CD14-positive monocyte (primary cell): ENCODE measurements around the gene TPRG1L. TPM values are rescaled to one million over a fixed set of nuclear protein-coding genes. Genes with fewer than 3 reads are reported as not detected.

ENCODE experiments used
- DNase-seq, 3 donors: peaks; one replicate each; pipeline ENCODE4 v3.0.0-alpha.2; 2011 to 2022
- H2AFZ ChIP-seq: 2 replicates; pipeline ENCODE4 v1.6.0; 2012; ENCODE audit warnings: mild to moderate bottlenecking, low read depth, low read length, inconsistent platforms; ENCODE audit not compliant: insufficient read depth, poor library complexity, severe bottlenecking
- H3K27ac ChIP-seq, 2 donors: 1 replicate in 1 of 2; 2 replicates in 1 of 2; pipeline ENCODE4 v1.5.1; 2012 to 2013; ENCODE audit warnings: low read length in 2 of 2, control low read depth in 1 of 2, inconsistent platforms in 1 of 2, low read depth in 1 of 2, mild to moderate bottlenecking in 1 of 2
- H3K27me3 ChIP-seq, 2 donors: one replicate each; pipeline versions ENCODE4 v1.6.0 to v1.6.1; 2011 to 2013; ENCODE audit warnings: low read length in 2 of 2; ENCODE audit not compliant: control insufficient read depth in 2 of 2, insufficient read depth in 2 of 2
- H3K36me3 ChIP-seq, 2 donors: replicated peaks in 1 of 2; 1 replicate in 1 of 2; 2 replicates in 1 of 2; pipeline versions ENCODE4 v1.5.1 to v1.6.1; 2012 to 2013; ENCODE audit warnings: low read length in 2 of 2, control low read depth in 1 of 2, inconsistent platforms in 1 of 2, mild to moderate bottlenecking in 1 of 2; ENCODE audit not compliant: insufficient read depth in 2 of 2, control insufficient read depth in 1 of 2
- H3K4me1 ChIP-seq, 2 donors: 1 replicate in 1 of 2; 2 replicates in 1 of 2; pipeline versions ENCODE4 v1.5.1 to v1.6.1; 2012 to 2013; ENCODE audit warnings: low read length in 2 of 2, control low read depth in 1 of 2, inconsistent platforms in 1 of 2, mild to moderate bottlenecking in 1 of 2, moderate library complexity in 1 of 2; ENCODE audit not compliant: insufficient read depth in 2 of 2, control insufficient read depth in 1 of 2
- H3K4me2 ChIP-seq: replicated peaks from 2 replicates; pipeline ENCODE3; 2012; ENCODE audit warnings: low read length, moderate library complexity, mild to moderate bottlenecking; ENCODE audit not compliant: poor library complexity, severe bottlenecking; ENCODE audit errors: extremely low read depth
- H3K4me3 ChIP-seq, 3 experiments: fragments of 200-600 bp in 1 of 3; sonication (generic) in 1 of 3; replicated peaks in 1 of 3; 1 replicate in 2 of 3; 2 replicates in 1 of 3; pipeline ENCODE4 v1.5.1; 2011 to 2013; ENCODE audit warnings: low read length in 3 of 3, mild to moderate bottlenecking in 3 of 3, control low read depth in 2 of 3, low read depth in 2 of 3, inconsistent platforms in 1 of 3, moderate library complexity in 1 of 3
- H3K79me2 ChIP-seq: 2 replicates; pipeline ENCODE4 v1.6.0; 2012; ENCODE audit warnings: mild to moderate bottlenecking, control low read depth, inconsistent platforms, low read length, moderate library complexity; ENCODE audit not compliant: insufficient read depth
- H3K9ac ChIP-seq: 2 replicates; pipeline ENCODE4 v1.6.0; 2017; ENCODE audit warnings: low read length, mild to moderate bottlenecking; ENCODE audit not compliant: insufficient read depth, poor library complexity, severe bottlenecking
- H3K9me3 ChIP-seq, 2 donors: replicated peaks in 1 of 2; 1 replicate in 1 of 2; 2 replicates in 1 of 2; pipeline versions ENCODE4 v1.5.1 to v1.6.1; 2012 to 2013; ENCODE audit warnings: low read length in 2 of 2, control low read depth in 1 of 2; ENCODE audit not compliant: control insufficient read depth in 1 of 2, insufficient read depth in 1 of 2
- H4K20me1 ChIP-seq: 2 replicates; pipeline ENCODE4 v1.6.0; 2012; ENCODE audit warnings: mild to moderate bottlenecking, low read length, control low read depth, moderate library complexity; ENCODE audit not compliant: insufficient read depth
- H3K27ac Mint-ChIP-seq, 7 donors: one replicate each; pipeline ENCODE4 v1.8.0; 2020; ENCODE audit warnings: mild to moderate bottlenecking in 7 of 7, mixed read lengths in 7 of 7, moderate library complexity in 6 of 7, inconsistent platforms in 2 of 7
- H3K27me3 Mint-ChIP-seq, 3 donors: one replicate each; pipeline ENCODE4 v1.8.0; 2021 to 2022; ENCODE audit warnings: low read depth in 3 of 3, mild to moderate bottlenecking in 3 of 3, mixed read lengths in 3 of 3, moderate library complexity in 3 of 3, inconsistent platforms in 1 of 3
- H3K36me3 Mint-ChIP-seq, 2 donors: one replicate each; pipeline ENCODE4 v1.8.0; 2020; ENCODE audit warnings: mixed read lengths in 2 of 2, inconsistent platforms in 1 of 2, mild to moderate bottlenecking in 1 of 2
- H3K4me1 Mint-ChIP-seq: one replicate; pipeline ENCODE4 v1.8.0; 2020; ENCODE audit warnings: mild to moderate bottlenecking, mixed read lengths
- H3K4me3 Mint-ChIP-seq, 2 donors: one replicate each; pipeline ENCODE4 v1.8.0; 2020; ENCODE audit warnings: mild to moderate bottlenecking in 2 of 2, mixed read lengths in 2 of 2, moderate library complexity in 1 of 2
- H3K9me3 Mint-ChIP-seq, 7 donors: one replicate each; pipeline ENCODE4 v1.8.0; 2020 to 2022; ENCODE audit warnings: mixed read lengths in 7 of 7, mild to moderate bottlenecking in 6 of 7, moderate library complexity in 6 of 7, inconsistent platforms in 2 of 7
- CTCF ChIP-seq: fragments of 200-600 bp; IDR thresholded peaks from one replicate; pipeline ENCODE4 v1.8.0; 2022; ENCODE audit warnings: antibody characterized with exemption, mild to moderate bottlenecking
- WGBS: methylation state at CpG from one replicate; pipeline ENCODE4 v1.1.5; 2013; ENCODE audit warnings: missing lambda C conversion rate; ENCODE audit not compliant: insufficient coverage; 5-methylcytosine and 5-hydroxymethylcytosine counted together
- intact Hi-C, 2 donors: fragments of 100-400 bp; cut with micrococcal nuclease; formaldehyde crosslinking; loops; one replicate each; pipeline versions ENCODE4 v1.15.0 to v1.15.1; 2023
- polyA plus RNA-seq, 3 donors: library from polyadenylated mRNA; depleted of rRNA in 1 of 3; unstranded in 2 of 3; stranded (reverse) in 1 of 3; fragments of 300-500 nt in 2 of 3; fragments of >200 nt in 1 of 3; fragmentation: Illumina TruSeq in 2 of 3; gene quantifications; 1 replicate in 2 of 3; 2 replicates in 1 of 3; pipeline ENCODE4 v1.2.3, GENCODE V29; 2012 to 2021

The TPRG1L gene
- polyA plus RNA-seq, 3 donors, result 16.1 to 19.7 (median 18.5) TPM

- WGBS, result 12% methylated on average over 7 of the region's 21 CpGs
- H3K4me1 Mint-ChIP-seq, result peaks cover 41% of the 10 kb centered on the region
- H3K27me3 Mint-ChIP-seq, result peaks cover 2 to 26% (median 7%) of the 10 kb centered on the region in 3 donors
- Histone ChIP-seq H3K4me1 (peaks cover 25 to 36% of the 10 kb centered on the region in 2 donors), H3K27ac (no peak overlapping the region), H3K79me2 (peaks cover 3% of the 10 kb centered on the region), H2AFZ (peak overlapping the region; percentile 50), H3K4me2 (peak overlapping the region; percentile 28), H3K9ac (no peak overlapping the region), H3K4me3 (no peak overlapping the region), H3K9me3 (no peaks in the 10 kb centered on the region), H4K20me1 (peaks cover 13% of the 10 kb centered on the region), H3K36me3 (no peaks in the 10 kb centered on the region), H3K27me3 (no peaks in the 10 kb centered on the region)
- peaks cover 5 to 7% of the 10 kb centered on the region in 2 donors for H3K36me3 Mint-ChIP-seq
- peaks cover 0 to 3% (median 0%) of the 10 kb centered on the region in 7 donors for H3K9me3 Mint-ChIP-seq
- peak overlapping the region in 3 of 7 donors; percentile 44 to 68 (median 61) for H3K27ac Mint-ChIP-seq
- DNase-seq, result peak; percentile 66 to 76 (median 68)
- peak; percentile 85 for TF ChIP-seq CTCF
- intact Hi-C loops, result loop anchor here (2.0 to 5.0 kb wide), 4 partner anchors 52 to 130 kb away; no protein-coding TSS in a partner anchor
- peak overlapping the region in 1 of 2 donors; percentile 86 for H3K4me3 Mint-ChIP-seq
Observed at GRCh38 chr1:3618881-3619671, 5.7 kb upstream of the TPRG1L start.

- no peaks in the 10 kb centered on the region for H3K36me3 ChIP-seq
- H3K4me2 ChIP-seq, result no peak overlapping the region
- H3K4me3 ChIP-seq, result no peak overlapping the region
- no peak overlapping the region for H3K9ac ChIP-seq
- 89% methylated on average over 5 of the region's 12 CpGs for WGBS
- Mint-ChIP-seq H3K36me3 (peaks cover 5 to 7% of the 10 kb centered on the region in 2 donors), H3K4me3 (no peak overlapping the region), H3K27me3 (peaks cover 2 to 22% (median 7%) of the 10 kb centered on the region in 3 donors), H3K4me1 (peaks cover 45% of the 10 kb centered on the region), H3K27ac (no peak overlapping the region), H3K9me3 (peaks cover 0 to 1% (median 0%) of the 10 kb centered on the region in 7 donors)
- H4K20me1 ChIP-seq, result peaks cover 15% of the 10 kb centered on the region
- no peak overlapping the region for H2AFZ ChIP-seq
- H3K27ac ChIP-seq, result no peak overlapping the region
- H3K79me2 ChIP-seq, result peaks cover 13% of the 10 kb centered on the region
- H3K9me3 ChIP-seq, result no peaks in the 10 kb centered on the region
- intact Hi-C loops, result loop anchor here in 1 of 2 donors (10.0 kb wide), 2 partner anchors 154 to 284 kb away; partner anchors contain the start of genes C1orf174 and SMIM1
- DNase-seq, result no peak
- no peaks in the 10 kb centered on the region for H3K27me3 ChIP-seq
- no peak for TF ChIP-seq CTCF
- peaks cover 32 to 42% of the 10 kb centered on the region in 2 donors for H3K4me1 ChIP-seq
Observed at GRCh38 chr1:3620708-3621107, 4.1 kb upstream of the TPRG1L start.
